8988T (cell line): ENCODE data around the gene ZNF443.
"Not testable (repeated sequence)": the region's sequence is repeated elsewhere in the genome, so short reads cannot be mapped to it uniquely, and the experiment has no call there.

Experiments used
- DNase-seq: peaks from one replicate; pipeline ENCODE4 v3.0.0; 2011

ZNF443 gene

GRCh38 chr19:12411893-12412292 lies 28.9 kb downstream of the ZNF443 start:
- DNase-seq, result no peak

GRCh38 chr19:12400633-12401502 lies 40.0 kb downstream of the ZNF443 start, which contains the start of gene ZNF799:
TSS of gene ZNF799 (minus strand) at chr19:12401271. CDS start at chr19:12401070, 201 bp downstream.
- peak; percentile 21 for DNase-seq

- DNase-seq, result not testable (repeated sequence)
Measured at GRCh38 chr19:12399901-12400632, 40.8 kb downstream of the ZNF443 start.

GRCh38 chr19:12391148-12391547 lies 49.7 kb downstream of the ZNF443 start:
- DNase-seq, result not testable (repeated sequence)

GRCh38 chr19:12386365-12386764 lies 54.5 kb downstream of the ZNF443 start:
- not testable (repeated sequence) for DNase-seq

- DNase-seq, result no peak
Measured at GRCh38 chr19:12380444-12380737, 60.4 kb downstream of the ZNF443 start.

GRCh38 chr19:12379732-12380443 lies 60.9 kb downstream of the ZNF443 start:
- DNase-seq, result no peak
